ENCODE results near the gene GPR37L1.

Gene GPR37L1

DNA sequence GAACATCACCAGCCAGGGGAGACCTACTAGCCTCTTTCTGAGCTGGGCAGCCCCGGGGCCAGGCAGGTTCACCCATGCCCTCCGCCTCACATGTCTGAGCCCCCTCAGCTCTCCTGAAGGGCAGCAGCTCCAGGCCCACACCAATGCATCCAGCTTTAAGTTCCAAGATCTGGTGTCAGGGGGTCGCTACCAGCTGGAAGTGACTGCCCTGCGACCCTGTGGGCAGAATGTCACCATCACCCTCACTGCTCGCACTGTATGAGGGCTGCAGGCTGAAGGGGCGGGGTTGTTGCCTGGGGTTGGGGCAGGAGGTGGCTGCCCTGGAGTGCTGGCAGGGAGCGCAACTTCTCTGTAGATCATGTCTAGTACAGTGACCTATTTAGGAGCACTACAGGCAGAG lies 46.1 kb downstream of the GPR37L1 start:
- TF ChIP-seq, protein P1, sequence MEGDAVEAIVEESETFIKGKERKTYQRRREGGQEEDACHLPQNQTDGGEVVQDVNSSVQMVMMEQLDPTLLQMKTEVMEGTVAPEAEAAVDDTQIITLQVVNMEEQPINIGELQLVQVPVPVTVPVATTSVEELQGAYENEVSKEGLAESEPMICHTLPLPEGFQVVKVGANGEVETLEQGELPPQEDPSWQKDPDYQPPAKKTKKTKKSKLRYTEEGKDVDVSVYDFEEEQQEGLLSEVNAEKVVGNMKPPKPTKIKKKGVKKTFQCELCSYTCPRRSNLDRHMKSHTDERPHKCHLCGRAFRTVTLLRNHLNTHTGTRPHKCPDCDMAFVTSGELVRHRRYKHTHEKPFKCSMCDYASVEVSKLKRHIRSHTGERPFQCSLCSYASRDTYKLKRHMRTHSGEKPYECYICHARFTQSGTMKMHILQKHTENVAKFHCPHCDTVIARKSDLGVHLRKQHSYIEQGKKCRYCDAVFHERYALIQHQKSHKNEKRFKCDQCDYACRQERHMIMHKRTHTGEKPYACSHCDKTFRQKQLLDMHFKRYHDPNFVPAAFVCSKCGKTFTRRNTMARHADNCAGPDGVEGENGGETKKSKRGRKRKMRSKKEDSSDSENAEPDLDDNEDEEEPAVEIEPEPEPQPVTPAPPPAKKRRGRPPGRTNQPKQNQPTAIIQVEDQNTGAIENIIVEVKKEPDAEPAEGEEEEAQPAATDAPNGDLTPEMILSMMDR (IDR thresholded peaks at IDR 0.05; ENCODE audit: low read depth, low read length): no peak
- no peak overlapping the region for H3K4me3 ChIP-seq (ENCODE audit: low read depth, low read length)

DNA sequence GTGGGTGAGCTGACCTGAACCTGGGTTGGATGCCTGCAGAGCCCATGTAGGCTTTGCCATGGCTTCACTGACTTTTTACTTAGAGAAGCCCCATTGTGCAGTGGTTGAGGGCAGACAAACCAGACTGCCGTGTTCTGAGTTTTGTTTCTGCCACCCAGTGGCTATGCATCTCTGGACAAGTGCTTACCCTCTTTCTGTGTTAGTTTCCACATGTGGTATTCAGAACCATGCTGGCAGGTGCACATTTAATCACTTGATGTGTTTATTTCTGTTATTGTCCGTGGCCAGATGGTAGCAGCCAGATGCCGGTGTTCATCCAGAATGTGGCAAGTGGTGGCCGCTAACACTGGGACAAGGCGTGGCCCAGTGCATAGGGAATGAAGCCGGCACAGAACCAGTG lies 48.0 kb downstream of the GPR37L1 start:
- no peak overlapping the region for H3K4me3 ChIP-seq (ENCODE audit: low read depth, low read length)
- TF ChIP-seq, protein P1 (IDR thresholded peaks at IDR 0.05; ENCODE audit: low read depth, low read length): no peak

DNA sequence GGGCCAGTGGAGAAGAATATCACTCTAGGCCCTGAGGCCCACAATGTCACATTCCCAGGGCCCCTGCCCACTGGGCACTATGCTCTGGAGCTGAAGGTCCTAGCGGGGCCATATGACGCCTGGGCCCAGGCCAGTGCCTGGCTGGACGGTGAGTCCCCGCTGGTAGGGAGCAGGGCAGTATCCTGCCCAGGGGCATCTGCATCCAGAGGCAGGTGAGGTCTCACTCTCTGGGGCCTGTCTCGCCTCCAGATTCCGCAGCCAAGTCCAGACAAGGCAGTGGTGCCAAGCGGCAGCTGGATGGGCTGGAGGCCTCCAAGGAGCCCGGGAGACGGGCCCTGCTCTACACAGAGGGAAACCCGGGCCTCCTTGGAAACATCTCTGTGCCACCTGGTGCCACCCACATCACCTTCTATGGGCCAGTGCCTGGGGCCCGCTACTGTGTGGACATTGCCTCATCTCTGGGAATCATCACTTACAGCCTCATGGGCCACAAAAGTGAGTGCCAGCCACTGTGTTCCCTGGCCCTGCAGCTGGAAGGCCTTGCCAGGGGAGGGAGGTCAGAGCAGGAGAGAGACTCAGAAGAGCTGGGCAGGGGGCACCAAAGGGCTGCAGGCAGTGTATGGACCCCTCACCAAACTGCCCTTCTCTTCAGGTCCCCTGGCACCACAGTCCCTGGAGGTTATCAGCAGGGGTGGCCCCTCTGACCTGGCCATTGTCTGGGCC lies 48.7 kb downstream of the GPR37L1 start:
- TF ChIP-seq, protein P1 (IDR thresholded peaks at IDR 0.05; ENCODE audit: low read depth, low read length): no peak
- H3K4me3 ChIP-seq (ENCODE audit: low read depth, low read length): no peak overlapping the region

- TF ChIP-seq, protein P1 (IDR thresholded peaks at IDR 0.05; ENCODE audit: low read depth, low read length): no peak
- no peak overlapping the region for H3K4me3 ChIP-seq (ENCODE audit: low read depth, low read length)
Observed at GRCh38 chr1:202172015-202172355, 49.3 kb downstream of the GPR37L1 start.

GRCh38 chr1:202173993-202174392 lies 51.3 kb downstream of the GPR37L1 start:
- no peak overlapping the region for H3K4me3 ChIP-seq (ENCODE audit: low read depth, low read length)
- TF ChIP-seq, protein P1 (IDR thresholded peaks at IDR 0.05; ENCODE audit: low read depth, low read length): no peak

GRCh38 chr1:202176949-202177927 lies 54.5 kb downstream of the GPR37L1 start:
- TF ChIP-seq, protein P1 (IDR thresholded peaks at IDR 0.05; ENCODE audit: low read depth, low read length): no peak

More at GRCh38 chr1:202176949-202177927, 54.5 kb downstream of the GPR37L1 start:
- H3K4me3 ChIP-seq (ENCODE audit: low read depth, low read length): no peak overlapping the region

All from WI38 (cell line).